Cardiac septum (tissue), 1 donor: ENCODE measurements around the gene LYSMD1. TPM values are rescaled to one million over a fixed set of nuclear protein-coding genes. Genes with fewer than 3 reads are reported as not detected.
A peak's percentile ranks its signal among the peaks of the same experiment; 100 is the strongest.
"Not testable (repeated sequence)": the region's sequence is repeated elsewhere in the genome, so short reads cannot be mapped to it uniquely, and the experiment has no call there.

Source experiments
- DNase-seq: peaks from one replicate; pipeline ENCODE4 v3.0.0-alpha.2; 2020; ENCODE audit warnings: low spot score
- intact Hi-C: fragments of 100-400 bp; cut with DNase I; formaldehyde crosslinking; loops from one replicate; pipeline ENCODE4 v1.14.0; 2022
- long read RNA-seq: library from polyadenylated mRNA; unstranded; transcript quantifications from one replicate; pipeline ENCODE4 v2.0.0, GENCODE V29; 2021
- total RNA-seq: library from RNA; stranded (reverse); fragmentation: NEBNext Ultra II Directional; extraction: Animal tissue kit (Norgen Biotek cat#: 25700); gene quantifications from one replicate; pipeline ENCODE4 v1.2.1, GENCODE V29; 2021
- donor health status: DM: no; HTN: no; CAD: no.

LYSMD1 gene, protein sequence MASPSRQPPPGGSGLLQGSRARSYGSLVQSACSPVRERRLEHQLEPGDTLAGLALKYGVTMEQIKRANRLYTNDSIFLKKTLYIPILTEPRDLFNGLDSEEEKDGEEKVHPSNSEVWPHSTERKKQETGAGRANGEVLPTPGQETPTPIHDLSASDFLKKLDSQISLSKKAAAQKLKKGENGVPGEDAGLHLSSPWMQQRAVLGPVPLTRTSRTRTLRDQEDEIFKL
- 12.5 TPM for total RNA-seq
- long read RNA-seq, partial matches to known transcripts = 0 of 3 reads
- long read RNA-seq, other reads (novel, unspliced or antisense) = 0 of 3 reads

DNA sequence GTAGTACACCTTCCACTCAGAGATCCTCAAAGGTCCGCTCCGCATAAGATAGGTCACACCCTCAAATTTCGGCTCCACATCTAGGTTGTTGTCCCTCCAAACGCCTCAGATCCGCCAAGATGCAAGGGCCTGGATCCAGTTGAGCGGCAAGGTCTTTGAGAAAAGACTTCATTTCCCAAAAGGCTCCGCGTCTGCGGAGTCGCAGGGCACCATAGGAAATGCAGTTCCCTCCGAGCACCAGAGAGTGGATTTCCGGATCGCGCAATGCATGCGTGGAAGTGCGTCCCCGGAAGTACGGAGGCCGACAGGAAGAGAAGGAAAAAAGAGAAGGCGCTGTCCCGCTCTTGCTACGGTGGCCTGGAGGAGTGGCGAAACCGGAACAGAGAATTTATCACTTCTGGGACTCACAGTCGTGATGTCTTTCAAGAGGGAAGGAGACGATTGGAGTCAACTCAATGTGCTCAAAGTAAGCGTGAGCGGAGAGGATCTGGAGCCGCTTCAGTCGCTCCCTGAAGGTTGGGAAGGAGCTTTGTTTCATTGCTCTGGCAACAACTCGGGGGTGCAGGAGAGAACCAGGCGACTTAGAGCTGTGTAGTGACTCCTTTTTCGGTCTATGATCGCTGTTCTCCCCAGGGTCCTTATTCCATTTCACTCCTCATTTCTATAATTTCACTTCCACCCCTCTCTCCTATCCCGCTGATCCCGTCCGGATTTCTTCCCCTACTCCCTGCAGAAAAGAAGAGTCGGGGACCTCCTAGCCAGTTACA lies at the start of gene LYSMD1, which contains the start of gene SCNM1:
Gene LYSMD1 (minus strand): TSS at position 165 of the 767 bp plus-strand sequence. CDS start 644 bp downstream, outside the sequence.
Gene SCNM1 (plus strand): TSS at position 407 of the 767 bp plus-strand sequence. CDS start 9 bp downstream, at position 416.
- intact Hi-C loops = loop anchor here (5.0 kb wide), 1 partner anchor 161 kb away; the partner anchor contains the start of gene PI4KB

DNA sequence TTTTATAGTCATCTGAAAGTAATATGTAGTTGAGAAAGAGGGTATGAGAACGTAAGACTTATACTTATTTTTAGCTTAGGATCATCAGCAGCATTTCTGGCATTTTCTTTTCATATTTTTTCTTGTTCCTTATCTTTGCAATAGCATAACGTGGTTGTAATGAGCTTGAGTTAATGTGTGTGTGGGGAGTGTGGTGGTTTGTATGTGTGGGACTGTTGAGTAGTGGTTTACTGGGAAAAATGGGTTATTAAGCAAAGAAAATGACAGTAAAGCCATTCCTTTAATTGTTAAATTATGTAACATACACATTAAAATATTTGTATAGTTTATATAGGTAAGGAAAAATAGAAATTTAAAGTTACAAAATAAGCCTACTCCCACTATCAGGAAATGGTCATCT lies 47.9 kb upstream of the LYSMD1 start:
- intact Hi-C loops = no loop called here
- DNase-seq = no peak

More for the DNA sequence above, at the start of gene LYSMD1, which contains the start of gene SCNM1:
- DNase-seq = peak; percentile 99

DNA sequence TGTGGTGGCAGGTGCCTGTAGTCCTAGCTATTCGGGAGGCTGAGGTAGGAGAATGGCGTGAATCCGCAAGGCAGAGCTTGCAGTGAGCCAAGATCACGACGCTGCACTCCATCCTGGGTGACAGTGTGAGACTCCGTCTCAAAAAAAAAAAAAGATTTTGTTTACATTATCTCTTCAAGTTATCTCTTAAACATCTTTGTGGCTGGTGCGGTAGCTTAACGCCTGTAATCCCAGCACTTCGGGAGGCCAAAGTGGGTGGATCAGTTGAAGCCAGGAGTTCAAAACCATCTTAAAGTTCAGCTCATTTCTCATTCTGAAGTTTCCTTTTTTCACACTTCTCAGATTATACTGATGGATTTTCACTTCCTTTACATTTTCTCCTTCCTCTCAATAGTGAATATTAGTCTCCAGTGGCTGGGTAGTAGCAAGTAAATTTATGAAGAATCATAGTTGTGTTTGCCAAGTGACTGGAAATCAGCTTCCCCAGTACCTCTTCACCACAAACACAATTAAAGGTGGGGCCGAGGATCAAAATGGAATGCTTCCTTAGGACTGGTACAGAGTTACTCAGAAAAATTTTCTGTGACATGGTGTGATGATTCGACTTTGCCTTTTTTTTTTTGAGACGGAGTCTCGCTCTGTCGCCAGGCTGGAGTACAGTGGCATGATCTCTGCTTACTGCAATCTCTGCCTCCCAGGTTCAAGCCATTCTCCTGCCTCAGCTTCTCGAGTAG lies 46.4 kb upstream of the LYSMD1 start:
- DNase-seq = no peak
- intact Hi-C loops = no loop called here

DNA sequence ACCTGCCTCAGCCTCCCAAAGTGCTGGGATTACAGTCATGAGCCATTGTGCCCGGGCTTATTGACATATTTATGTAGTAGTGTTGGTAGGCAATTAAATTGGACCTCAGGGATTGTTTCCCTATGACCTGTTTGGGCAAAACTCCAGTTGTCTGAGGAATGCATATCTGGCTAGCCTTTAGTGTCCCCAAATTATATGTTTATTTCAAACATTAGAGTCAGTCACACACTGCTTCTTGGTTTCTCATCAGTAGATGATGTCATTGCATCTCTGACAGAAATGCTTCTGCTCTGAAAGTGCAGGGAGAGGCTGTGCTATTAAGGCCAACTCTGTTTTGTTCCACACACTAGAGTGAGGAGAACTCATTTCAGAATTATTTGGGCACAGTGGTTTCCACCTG lies 45.1 kb upstream of the LYSMD1 start:
- intact Hi-C loops = no loop called here
- DNase-seq = no peak

DNA sequence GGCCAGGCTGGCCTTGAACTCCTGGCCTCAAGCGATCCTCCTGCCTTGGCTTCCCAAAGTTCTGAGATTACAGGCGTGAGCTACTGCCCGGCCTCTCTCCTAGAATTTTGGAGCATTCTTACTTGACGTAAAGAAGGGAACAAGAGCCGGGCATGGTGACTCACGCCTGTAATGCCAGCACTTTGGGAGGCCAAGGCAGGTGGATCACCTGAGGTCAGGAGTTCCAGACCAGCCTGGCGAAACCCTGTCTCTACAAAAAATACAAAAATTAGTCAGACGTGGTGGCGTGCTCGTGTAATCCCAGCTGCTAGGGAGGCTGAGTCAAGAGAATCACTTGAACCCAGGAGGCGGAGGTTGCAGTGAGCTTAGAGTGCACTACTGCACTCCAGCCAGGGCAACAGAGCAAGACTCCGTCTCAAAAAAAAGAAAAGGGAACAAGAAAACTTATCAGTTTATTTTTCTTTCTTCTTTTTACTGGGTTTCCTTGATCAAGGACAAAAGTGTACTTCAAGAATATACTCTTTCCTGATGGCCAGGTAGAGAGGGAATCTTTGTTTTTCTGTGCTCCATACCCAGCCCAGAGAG lies 39.8 kb upstream of the LYSMD1 start:
- intact Hi-C loops, DNase-seq: not testable (repeated sequence)

DNA sequence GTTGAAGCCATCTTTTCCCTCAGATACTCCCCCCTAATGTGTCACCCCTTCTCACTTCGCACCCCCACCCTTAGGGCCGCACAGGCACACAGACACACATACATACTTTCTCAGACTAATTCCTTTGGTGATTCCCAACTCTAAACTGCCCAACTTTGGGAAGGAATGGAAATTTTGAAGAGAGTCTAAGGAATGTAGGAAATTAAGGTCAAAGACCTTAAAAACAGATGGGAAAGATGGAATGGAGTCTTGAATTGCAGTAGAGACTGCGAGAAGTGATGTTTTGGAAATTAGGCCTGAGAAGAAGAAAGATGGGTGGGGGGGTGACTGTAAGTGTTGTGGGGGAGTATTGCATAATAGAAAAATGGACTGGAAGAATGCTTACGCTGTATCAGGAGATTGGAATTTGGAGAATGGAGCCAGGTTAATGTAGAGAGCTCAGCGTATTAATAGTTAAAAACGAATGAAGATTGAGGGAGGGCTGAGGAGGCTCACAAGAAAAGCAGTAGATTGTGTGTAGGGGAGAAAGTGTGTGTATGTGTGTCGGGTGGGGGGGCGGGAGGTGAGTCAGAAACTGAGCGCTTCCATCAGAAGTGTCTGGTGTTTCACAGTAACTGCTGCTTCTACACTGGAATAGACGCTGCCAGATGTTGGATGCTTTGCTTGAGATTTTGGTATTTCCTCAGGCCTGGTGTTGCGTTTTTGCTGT lies 34.3 kb upstream of the LYSMD1 start:
- intact Hi-C loops = loop anchor here (2.0 to 5.0 kb wide), 4 partner anchors 55 to 199 kb away; partner anchors contain the start of genes PI4KB, PSMB4 and PSMD4
- DNase-seq = no peak

DNA sequence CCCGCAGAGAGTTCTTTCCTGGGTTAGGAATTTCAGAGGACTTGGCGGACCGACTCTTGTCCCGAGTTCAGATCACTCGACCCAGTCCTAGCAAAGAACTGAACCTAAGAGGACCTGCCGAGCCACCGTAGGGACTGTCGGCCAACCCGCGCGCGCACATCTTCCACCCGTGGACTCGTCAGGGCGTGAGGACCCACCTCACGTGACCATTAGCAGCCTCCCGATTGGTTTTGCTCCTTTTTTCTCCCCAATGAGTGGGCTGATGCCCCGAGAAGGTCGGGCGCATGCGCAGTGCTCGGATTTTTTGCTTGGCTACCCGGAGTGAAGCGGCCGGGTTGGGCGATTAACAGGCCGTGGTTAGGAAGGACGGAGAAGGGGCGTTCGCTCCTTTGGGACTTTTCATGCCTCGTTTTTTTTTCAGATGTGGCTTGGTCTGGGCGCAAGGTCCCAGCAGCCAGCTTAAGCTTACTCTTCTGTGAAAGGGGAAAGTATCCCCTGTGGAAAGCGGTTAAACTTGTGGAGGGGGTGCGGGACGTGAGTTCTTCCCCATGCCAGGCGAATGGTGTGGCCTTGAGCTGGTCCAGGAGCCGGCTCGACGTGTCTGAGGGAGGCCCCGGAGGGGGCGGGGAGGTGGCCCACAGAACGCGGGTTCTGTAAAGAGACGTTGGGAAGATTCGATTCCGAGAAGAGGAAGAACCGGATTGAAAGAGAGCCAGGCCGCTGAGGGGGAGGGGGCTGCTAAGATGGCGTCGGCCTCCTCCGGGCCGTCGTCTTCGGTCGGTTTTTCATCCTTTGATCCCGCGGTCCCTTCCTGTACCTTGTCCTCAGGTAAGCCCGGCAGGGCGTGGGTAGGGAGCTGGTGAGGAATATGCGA lies 32.8 kb upstream of the LYSMD1 start, which contains the start of gene PIP5K1A:
Gene PIP5K1A (plus strand): TSS at position 299 of the 874 bp plus-strand sequence. CDS start 445 bp downstream, at position 744.
- intact Hi-C loops = loop anchor here (2.0 to 5.0 kb wide), 4 partner anchors 56 to 200 kb away; partner anchors contain the start of genes PI4KB, PSMB4 and PSMD4
- DNase-seq = peak; percentile 99

DNA sequence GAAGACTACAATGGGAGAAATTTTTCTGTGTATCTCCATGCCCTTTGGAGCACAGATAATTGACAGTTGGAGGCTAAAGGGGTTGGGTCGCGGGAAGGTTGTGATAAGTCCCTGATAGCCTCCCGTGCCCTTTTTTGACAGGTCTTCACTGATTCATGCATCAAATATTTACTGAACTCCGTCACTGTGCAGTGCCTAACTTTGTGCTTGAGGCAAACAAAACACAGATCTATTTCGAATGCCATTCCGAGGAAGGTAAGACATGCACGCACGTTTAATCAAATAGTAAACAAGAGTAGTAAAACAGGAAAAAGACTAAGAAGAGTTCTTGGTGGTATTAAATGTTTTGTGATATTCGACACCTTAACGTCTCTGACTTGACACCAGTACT lies 32.2 kb upstream of the LYSMD1 start:
- no peak for DNase-seq
- intact Hi-C loops = loop anchor here (2.0 to 5.0 kb wide), 4 partner anchors 57 to 201 kb away; partner anchors contain the start of genes PI4KB, PSMB4 and PSMD4

DNA sequence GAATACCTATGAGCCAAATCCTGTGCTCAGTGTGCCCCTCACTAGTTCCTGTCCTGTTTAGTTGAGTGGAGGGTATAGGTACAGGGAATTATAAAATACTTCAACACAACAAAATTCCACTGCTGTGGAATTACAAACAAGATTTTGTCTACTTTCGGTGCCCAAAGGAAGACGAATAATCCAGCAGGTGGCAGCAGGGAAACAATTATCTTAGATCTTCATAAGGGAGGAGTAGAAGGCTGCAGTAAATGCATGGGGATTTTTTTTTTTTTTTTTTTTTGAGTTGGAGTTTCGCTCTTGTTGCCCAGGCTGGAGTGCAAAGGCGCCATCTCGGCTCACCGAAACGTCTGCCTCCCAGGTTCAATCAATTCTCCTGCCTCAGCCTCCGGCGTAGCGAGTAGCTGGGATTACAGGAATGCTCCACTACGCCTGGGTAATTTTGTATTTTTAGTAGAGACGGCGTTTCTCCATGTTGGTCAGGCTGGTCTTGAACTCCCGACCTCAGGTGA lies 30.6 kb upstream of the LYSMD1 start:
- intact Hi-C loops = loop anchor here (5.0 kb wide), 2 partner anchors 131 to 146 kb away; partner anchors contain the start of gene PI4KB
- no peak for DNase-seq

DNA sequence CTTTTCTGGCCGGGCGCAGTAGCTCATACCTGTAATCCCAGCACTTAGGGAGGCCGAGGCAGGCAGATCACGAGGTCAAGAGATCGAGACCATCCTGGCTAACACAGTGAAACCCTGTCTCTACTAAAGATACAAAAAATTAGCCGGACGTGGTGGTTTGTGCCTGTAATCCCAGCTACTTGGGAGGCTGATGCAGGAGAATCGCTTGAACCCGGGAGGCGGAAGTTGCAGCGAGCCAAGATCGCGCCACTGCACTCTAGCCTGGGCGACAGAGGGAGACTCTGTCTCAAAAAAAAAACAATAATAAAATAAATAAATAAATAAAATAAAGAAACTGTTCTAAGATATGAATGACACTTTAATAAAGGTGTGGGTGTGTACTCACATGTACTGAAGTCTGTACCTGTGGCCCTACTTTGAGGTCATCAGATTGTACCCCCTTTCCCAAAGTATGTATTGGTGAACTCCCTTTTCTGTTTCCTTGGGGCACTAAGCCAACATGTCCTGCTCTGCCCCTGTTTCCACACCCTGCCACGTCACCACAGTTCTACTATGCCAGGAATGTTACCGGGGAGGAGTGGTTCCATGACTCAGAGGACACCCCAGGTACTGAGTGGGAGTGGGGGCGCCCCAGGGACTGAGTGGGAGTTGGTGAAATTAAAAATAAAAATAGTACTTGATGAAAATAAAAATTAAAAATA lies 29.3 kb upstream of the LYSMD1 start:
- intact Hi-C loops = loop anchor here (1.0 to 5.0 kb wide), 3 partner anchors 56 to 147 kb away; partner anchors contain the start of gene PI4KB
- DNase-seq = not testable (repeated sequence)

DNA sequence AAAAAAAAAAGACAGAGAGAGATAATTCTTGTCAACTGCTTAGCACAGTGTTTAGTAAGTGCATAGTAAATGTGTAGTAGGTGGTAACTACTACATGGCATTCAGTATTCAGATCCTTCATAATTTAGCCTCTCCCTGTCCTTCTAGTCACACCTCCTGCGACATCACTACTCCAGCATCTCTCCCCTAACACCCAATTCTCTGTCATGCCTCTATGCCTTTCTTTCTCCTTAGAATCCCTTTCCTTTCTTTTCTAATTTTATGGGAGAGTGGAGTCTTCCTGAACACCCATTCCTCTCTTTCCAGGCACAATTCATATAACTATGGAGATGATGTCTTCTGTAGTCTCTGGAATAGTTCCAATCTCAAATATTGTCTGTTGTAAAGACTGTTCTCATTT lies 28.2 kb upstream of the LYSMD1 start:
- DNase-seq = no peak
- intact Hi-C loops = no loop called here

DNA sequence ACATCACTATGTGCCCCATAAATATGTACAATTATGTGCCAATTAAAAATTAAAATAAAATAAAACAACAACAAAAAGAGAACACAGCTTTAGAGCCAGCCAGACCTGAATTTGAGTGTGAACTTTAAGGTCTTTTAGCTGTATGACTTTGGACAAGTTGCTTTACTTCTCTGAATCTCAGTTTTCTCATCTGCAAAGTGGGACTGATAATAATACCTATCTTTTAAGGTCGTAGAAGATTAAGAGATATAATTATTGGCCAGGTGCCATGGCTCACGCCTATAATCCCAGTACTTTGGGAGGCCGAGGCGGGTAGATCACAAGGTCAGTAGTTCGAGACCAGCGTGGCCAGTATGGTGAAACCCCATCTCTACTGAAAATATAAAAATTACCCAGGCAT lies 27.6 kb upstream of the LYSMD1 start:
- no peak for DNase-seq
- intact Hi-C loops = no loop called here

DNA sequence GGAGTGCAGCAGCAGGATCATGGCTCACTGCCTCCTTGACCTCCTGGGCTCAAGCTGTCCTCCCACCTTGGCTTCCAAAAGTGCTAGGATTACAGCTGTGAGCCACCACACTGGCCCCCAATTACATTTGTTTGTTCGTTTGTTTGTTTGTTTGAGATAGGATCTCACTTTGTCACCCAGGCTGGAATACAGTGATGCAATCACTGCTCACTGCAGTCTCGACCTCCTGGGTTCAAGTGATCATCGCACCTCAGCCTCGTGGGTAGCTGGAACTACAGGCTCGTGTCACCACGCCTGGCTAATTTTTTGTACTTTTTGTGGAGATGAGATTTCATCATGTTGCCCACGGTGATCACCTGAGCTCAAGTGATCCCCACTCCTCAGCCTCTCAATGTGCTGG lies 26.3 kb upstream of the LYSMD1 start:
- no peak for DNase-seq
- intact Hi-C loops = no loop called here

DNA sequence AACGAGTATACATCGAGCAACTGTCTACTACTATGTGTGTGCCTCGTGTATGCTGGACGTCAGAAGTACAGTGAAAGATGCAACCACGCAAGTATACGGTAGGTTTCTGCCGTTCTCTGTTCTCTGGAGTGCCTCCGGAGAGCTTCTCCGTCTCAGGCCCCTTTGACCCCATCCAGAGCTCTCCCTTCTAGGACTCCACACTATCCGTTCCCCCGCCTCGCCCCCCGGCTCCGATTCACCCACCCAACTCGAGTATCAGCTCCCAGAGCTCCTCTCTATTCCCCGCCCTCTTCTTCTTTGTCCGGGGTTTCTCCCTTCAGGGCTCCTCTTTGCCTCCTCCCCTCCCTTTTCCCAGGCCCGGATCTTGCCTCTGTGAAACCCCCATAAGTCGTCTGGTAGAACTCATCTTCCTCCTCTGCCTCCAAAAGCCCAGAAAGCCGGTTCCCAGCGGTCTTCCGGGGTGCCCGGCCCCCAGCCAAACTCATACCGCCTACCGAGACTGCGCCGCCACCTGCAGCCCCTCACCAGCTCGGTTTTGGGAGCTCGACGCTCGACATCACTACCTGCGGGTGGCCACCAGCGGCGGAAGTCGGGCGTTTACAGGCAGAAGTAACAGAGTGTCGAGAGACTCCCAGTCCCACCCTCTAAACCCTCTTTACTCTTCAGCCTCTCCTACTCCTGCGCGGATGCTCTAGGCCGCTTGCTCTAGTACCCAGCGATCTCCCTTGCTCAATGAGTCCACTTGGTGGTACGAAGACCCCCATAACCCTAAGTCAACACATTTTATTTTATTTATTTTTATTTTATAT lies 24.1 kb upstream of the LYSMD1 start, which contains the start of gene VPS72:
Gene VPS72 (minus strand): TSS at position 561 of the 809 bp plus-strand sequence. CDS start 76 bp downstream, at position 485.
- intact Hi-C loops = no loop called here
- DNase-seq = peak; percentile 94

DNA sequence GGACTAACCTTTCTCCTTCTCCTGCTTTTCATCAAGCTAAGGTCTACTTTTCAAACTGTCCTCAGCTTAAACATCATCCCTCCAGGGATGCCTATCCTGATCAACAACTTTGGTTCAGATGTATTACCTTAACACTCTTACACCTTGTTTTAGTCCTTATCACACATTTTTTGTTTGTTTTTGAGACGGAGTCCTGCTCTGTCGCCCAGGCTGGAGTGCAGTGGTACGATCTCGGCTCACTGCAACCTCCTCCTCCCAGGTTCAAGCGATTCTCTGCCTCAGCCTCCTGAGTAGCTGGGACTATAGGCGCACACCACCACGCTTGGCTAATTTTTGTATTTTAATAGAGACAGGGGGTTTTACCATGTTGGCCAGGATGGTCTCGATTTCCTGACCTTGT lies 23.0 kb upstream of the LYSMD1 start:
- intact Hi-C loops = not testable (repeated sequence)

DNA sequence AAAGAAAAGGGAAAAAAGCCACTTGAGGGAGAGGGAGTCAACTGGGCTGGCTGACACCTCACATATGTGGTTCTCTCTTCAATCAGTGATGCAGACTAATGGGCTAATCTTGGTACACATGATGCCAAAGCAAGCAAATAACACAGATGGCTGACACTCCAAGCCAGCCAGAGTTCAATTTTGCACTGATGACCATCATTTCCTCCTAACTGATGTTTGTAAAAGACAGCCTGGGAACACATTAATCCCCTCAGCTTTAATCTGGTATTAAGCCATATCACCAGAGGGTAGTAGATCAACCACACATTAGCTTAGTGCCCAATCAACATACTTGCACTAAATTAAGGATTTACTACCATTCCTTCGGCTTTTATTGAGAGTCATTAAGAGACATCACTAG lies 21.5 kb upstream of the LYSMD1 start:
- DNase-seq = no peak
- intact Hi-C loops = no loop called here

More for the DNA sequence above, 23.0 kb upstream of the LYSMD1 start:
- DNase-seq = not testable (repeated sequence)
